SK-N-SH (cell line): Measurements from ENCODE around the gene PHF8.

Experiments used
- FOSL2 ChIP-seq: IDR thresholded peaks from 2 replicates; pipeline ENCODE4 v1.4.0; 2012; ENCODE audit warnings: low read depth, mild to moderate bottlenecking, moderate library complexity, borderline replicate concordance
- NFIC ChIP-seq: IDR thresholded peaks from 2 replicates; pipeline ENCODE4 v1.4.0; 2012; ENCODE audit warnings: borderline replicate concordance
- NRF1 ChIP-seq: IDR thresholded peaks from 2 replicates; pipeline ENCODE4 v1.6.1; 2012; ENCODE audit warnings: low read depth, mild to moderate bottlenecking, low read length
- POLR2AphosphoS5 ChIP-seq: IDR thresholded peaks from 2 replicates; pipeline ENCODE4 v1.6.1; 2012; ENCODE audit warnings: low read depth, low read length
- RFX5 ChIP-seq: IDR thresholded peaks from 2 replicates; pipeline ENCODE4 v1.6.1; 2012; ENCODE audit warnings: mild to moderate bottlenecking, improper control_type of control experiment, low read length
- SMC3 ChIP-seq: IDR thresholded peaks from 2 replicates; pipeline ENCODE4 v1.6.1; 2012; ENCODE audit warnings: low read depth, low read length, improper control_type of control experiment
- TAF1 ChIP-seq: IDR thresholded peaks from 2 replicates; pipeline ENCODE4 v1.6.1; 2012; ENCODE audit warnings: low read depth, mild to moderate bottlenecking, low read length, moderate library complexity, borderline replicate concordance
- TF ChIP-seq, protein P1 (sequence below): fragments of 200-600 bp; sonication (generic); IDR thresholded peaks from 2 replicates; pipeline ENCODE4 v1.6.1; 2017; ENCODE audit warnings: antibody characterized with exemption, mild to moderate bottlenecking, moderate library complexity
- TF ChIP-seq, protein P2 (sequence below): IDR thresholded peaks from 2 replicates; pipeline ENCODE4 v1.4.0; 2012; ENCODE audit warnings: low read depth, borderline replicate concordance
- TF ChIP-seq, protein P3 (sequence below): IDR thresholded peaks from 2 replicates; pipeline ENCODE4 v1.4.0; 2012; ENCODE audit warnings: low read depth

DNA sequence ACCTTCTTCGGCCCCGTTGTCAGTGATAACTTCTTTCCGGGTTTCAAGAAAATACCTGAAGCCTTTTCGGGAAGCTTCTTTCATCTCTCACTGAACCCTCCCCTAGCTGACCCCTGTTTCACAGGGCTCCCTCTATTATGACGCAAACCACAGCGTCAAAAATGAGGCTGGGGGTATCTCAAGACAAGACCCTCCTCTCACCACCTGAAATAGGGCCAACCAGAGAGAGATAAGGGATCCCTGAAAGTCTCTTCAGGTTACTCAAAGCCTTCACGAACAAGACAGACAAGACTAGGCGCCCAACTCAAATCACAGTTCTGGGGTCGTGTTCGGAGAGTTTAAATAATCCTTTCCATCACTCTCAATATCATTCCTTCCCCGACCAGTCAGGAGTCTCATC is 1.2 kb downstream of the PHF8 start:
- no peak for TF ChIP-seq SMC3
- no peak for TF ChIP-seq POLR2AphosphoS5
- TF ChIP-seq, protein P1, sequence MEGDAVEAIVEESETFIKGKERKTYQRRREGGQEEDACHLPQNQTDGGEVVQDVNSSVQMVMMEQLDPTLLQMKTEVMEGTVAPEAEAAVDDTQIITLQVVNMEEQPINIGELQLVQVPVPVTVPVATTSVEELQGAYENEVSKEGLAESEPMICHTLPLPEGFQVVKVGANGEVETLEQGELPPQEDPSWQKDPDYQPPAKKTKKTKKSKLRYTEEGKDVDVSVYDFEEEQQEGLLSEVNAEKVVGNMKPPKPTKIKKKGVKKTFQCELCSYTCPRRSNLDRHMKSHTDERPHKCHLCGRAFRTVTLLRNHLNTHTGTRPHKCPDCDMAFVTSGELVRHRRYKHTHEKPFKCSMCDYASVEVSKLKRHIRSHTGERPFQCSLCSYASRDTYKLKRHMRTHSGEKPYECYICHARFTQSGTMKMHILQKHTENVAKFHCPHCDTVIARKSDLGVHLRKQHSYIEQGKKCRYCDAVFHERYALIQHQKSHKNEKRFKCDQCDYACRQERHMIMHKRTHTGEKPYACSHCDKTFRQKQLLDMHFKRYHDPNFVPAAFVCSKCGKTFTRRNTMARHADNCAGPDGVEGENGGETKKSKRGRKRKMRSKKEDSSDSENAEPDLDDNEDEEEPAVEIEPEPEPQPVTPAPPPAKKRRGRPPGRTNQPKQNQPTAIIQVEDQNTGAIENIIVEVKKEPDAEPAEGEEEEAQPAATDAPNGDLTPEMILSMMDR, result no peak
- TF ChIP-seq, protein P2, sequence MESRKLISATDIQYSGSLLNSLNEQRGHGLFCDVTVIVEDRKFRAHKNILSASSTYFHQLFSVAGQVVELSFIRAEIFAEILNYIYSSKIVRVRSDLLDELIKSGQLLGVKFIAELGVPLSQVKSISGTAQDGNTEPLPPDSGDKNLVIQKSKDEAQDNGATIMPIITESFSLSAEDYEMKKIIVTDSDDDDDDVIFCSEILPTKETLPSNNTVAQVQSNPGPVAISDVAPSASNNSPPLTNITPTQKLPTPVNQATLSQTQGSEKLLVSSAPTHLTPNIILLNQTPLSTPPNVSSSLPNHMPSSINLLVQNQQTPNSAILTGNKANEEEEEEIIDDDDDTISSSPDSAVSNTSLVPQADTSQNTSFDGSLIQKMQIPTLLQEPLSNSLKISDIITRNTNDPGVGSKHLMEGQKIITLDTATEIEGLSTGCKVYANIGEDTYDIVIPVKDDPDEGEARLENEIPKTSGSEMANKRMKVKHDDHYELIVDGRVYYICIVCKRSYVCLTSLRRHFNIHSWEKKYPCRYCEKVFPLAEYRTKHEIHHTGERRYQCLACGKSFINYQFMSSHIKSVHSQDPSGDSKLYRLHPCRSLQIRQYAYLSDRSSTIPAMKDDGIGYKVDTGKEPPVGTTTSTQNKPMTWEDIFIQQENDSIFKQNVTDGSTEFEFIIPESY, result no peak
- TF ChIP-seq RFX5, result no peak
- TF ChIP-seq, protein P3, sequence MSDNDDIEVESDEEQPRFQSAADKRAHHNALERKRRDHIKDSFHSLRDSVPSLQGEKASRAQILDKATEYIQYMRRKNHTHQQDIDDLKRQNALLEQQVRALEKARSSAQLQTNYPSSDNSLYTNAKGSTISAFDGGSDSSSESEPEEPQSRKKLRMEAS, result no peak
- no peak for TF ChIP-seq FOSL2
- no peak for TF ChIP-seq NFIC
- no peak for TF ChIP-seq NRF1
- no peak for TF ChIP-seq TAF1
